Endothelial cell of umbilical vein (primary cell): ENCODE measurements around the gene FBXW7. TPM values are rescaled to one million over a fixed set of nuclear protein-coding genes. Genes with fewer than 3 reads are reported as not detected.
A peak's percentile ranks its signal among the peaks of the same experiment; 100 is the strongest.

ENCODE experiments used
- BruUV-seq: library from RNA; stranded (reverse); fragments of 400-500 nt; replicated peaks from 2 replicates; lab custom pipeline; 2021; lab: Mats Ljungman, UMichigan
- CTCF ChIA-PET: fragments of 300-600, 350-600 bp; sonication (Branson Sonifier 250); formaldehyde crosslinking; loops from one replicate; lab custom pipeline; 2021; ENCODE audit warnings: antibody characterized with exemption, inconsistent platforms; lab: Charles Lee
- POLR2A ChIA-PET: fragments of 300-600, 350-600 bp; sonication (Branson Sonifier 250); formaldehyde crosslinking; loops from one replicate; lab custom pipeline; 2021; ENCODE audit warnings: antibody characterized with exemption, inconsistent platforms; lab: Charles Lee
- DNase-seq: peaks from one replicate; pipeline ENCODE4 v3.0.0-alpha.2; 2011; ENCODE audit warnings: low read depth, low spot score
- FAIRE-seq: peaks from 2 replicates; lab custom pipeline; 2011; peaks lifted over from hg19 to GRCh38; lab: Jason Lieb, UNC
- H2AFZ ChIP-seq: 2 replicates; pipeline ENCODE4 v1.6.0; 2012; ENCODE audit warnings: low read depth, low read length, control low read depth, inconsistent platforms
- H3K27ac ChIP-seq: 2 replicates; pipeline ENCODE4 v1.5.1; 2011; ENCODE audit warnings: low read depth, mild to moderate bottlenecking, control low read depth, low read length, moderate library complexity; ENCODE audit not compliant: insufficient read depth
- H3K27me3 ChIP-seq, 2 experiments: 2 replicates each; pipeline versions ENCODE4 v1.6.0 to v1.6.1; 2011; ENCODE audit warnings: low read length in 2 of 2, mixed read lengths in 1 of 2; ENCODE audit not compliant: control insufficient read depth in 2 of 2, insufficient read depth in 2 of 2
- H3K36me3 ChIP-seq, 2 experiments: 2 replicates in 1 of 2; 3 replicates in 1 of 2; pipeline ENCODE4 v1.5.1; 2011; ENCODE audit warnings: low read length in 2 of 2, mild to moderate bottlenecking in 1 of 2, moderate library complexity in 1 of 2; ENCODE audit not compliant: control insufficient read depth in 2 of 2, insufficient read depth in 2 of 2; ENCODE audit errors: extremely low read depth in 1 of 2
- H3K4me1 ChIP-seq: 3 replicates; pipeline ENCODE4 v1.5.1; 2011; ENCODE audit warnings: mild to moderate bottlenecking, low read length; ENCODE audit not compliant: control insufficient read depth, insufficient read depth; ENCODE audit errors: extremely low read depth
- H3K4me2 ChIP-seq: 2 replicates; pipeline ENCODE4 v1.6.1; 2011; ENCODE audit warnings: low read length, control low read depth, mixed read lengths; ENCODE audit not compliant: insufficient read depth
- H3K4me3 ChIP-seq, 3 experiments: fragments of 200-600 bp in 1 of 3; sonication (generic), shearing (Covaris generic) in 1 of 3; replicated peaks in 1 of 3; 2 replicates each; pipeline ENCODE4 v1.5.1; 2011 to 2016; ENCODE audit warnings: control low read depth in 3 of 3, low read length in 3 of 3, mild to moderate bottlenecking in 2 of 3, inconsistent platforms in 1 of 3, low read depth in 1 of 3, moderate library complexity in 1 of 3; ENCODE audit not compliant: insufficient read depth in 1 of 3
- H3K79me2 ChIP-seq: 2 replicates; pipeline ENCODE4 v1.6.0; 2012; ENCODE audit warnings: low read length, inconsistent platforms; ENCODE audit not compliant: control insufficient read depth, insufficient read depth
- H3K9ac ChIP-seq: replicated peaks from 2 replicates; pipeline ENCODE3; 2011; ENCODE audit warnings: low read length, control low read depth; ENCODE audit not compliant: insufficient read depth; ENCODE audit errors: extremely low read depth
- H3K9me1 ChIP-seq: replicated peaks from 3 replicates; pipeline ENCODE4 v1.6.0; 2011; ENCODE audit warnings: mild to moderate bottlenecking, low read length; ENCODE audit not compliant: control insufficient read depth, insufficient read depth; ENCODE audit errors: extremely low read depth
- H3K9me3 ChIP-seq: replicated peaks from 2 replicates; pipeline ENCODE4 v1.5.1; 2012; ENCODE audit warnings: low read length, inconsistent platforms; ENCODE audit not compliant: control insufficient read depth, insufficient read depth
- H4K20me1 ChIP-seq: replicated peaks from 2 replicates; pipeline ENCODE3; 2011; ENCODE audit warnings: mild to moderate bottlenecking, low read length; ENCODE audit not compliant: control insufficient read depth, insufficient read depth; ENCODE audit errors: extremely low read depth
- CTCF ChIP-seq, 2 donors: IDR thresholded peaks; 1 replicate in 1 of 2; 2 replicates in 1 of 2; pipeline ENCODE4 v1.5.1; 2011; ENCODE audit warnings: low read length in 2 of 2, mild to moderate bottlenecking in 2 of 2, moderate library complexity in 2 of 2, control low read depth in 1 of 2, inconsistent platforms in 1 of 2, low read depth in 1 of 2; ENCODE audit not compliant: insufficient read depth in 1 of 2; ENCODE audit errors: extremely low read depth in 1 of 2
- EZH2 ChIP-seq: IDR thresholded peaks from 2 replicates; pipeline ENCODE4 v1.6.1; 2012; ENCODE audit warnings: borderline replicate concordance, low read depth, mild to moderate bottlenecking, moderate library complexity, low read length, inconsistent platforms; ENCODE audit not compliant: severe bottlenecking
- FOS ChIP-seq: IDR thresholded peaks from 2 replicates; pipeline ENCODE4 v1.6.1; 2011; ENCODE audit warnings: mild to moderate bottlenecking, low read length, moderate library complexity, borderline replicate concordance; ENCODE audit not compliant: insufficient read depth
- GATA2 ChIP-seq: IDR thresholded peaks from 2 replicates; pipeline ENCODE4 v1.7.0; 2011; ENCODE audit warnings: low read depth, mild to moderate bottlenecking, moderate library complexity, mixed read lengths, low read length; ENCODE audit not compliant: insufficient read length, insufficient read depth
- JUN ChIP-seq: IDR thresholded peaks from 2 replicates; pipeline ENCODE4 v1.6.1; 2011; ENCODE audit warnings: borderline replicate concordance, low read depth; ENCODE audit not compliant: insufficient read length, insufficient read depth
- MAX ChIP-seq: IDR thresholded peaks from 2 replicates; pipeline ENCODE4 v1.6.1; 2011; ENCODE audit not compliant: insufficient read depth, insufficient read length
- MYC ChIP-seq: IDR thresholded peaks from one replicate; pipeline ENCODE4 v1.6.1; 2011; ENCODE audit warnings: mild to moderate bottlenecking, low read depth, low read length
- POLR2A ChIP-seq: IDR thresholded peaks from 2 replicates; pipeline ENCODE4 v1.6.1; 2012; ENCODE audit warnings: low read depth, mild to moderate bottlenecking, control low read depth, low read length
- POLR2AphosphoS5 ChIP-seq: IDR thresholded peaks from 2 replicates; pipeline ENCODE4 v1.6.1; 2012; ENCODE audit warnings: low read depth, mild to moderate bottlenecking, control low read depth, low read length, moderate library complexity; ENCODE audit not compliant: insufficient read depth
- dilution Hi-C: fragments of 300-500 bp; cut with MboI; formaldehyde crosslinking; loops from one replicate; pipeline ENCODE4 v1.15.0; 2019; ENCODE audit warnings: low sequenced_read_pairs; ENCODE audit not compliant: extremely low pct_ligation_motif_present
- intact Hi-C: fragments of 100-400 bp; cut with micrococcal nuclease; formaldehyde crosslinking; loops from one replicate; pipeline ENCODE4 v1.10.0; 2022
- polyA plus RNA-seq, 4 experiments: library from polyadenylated mRNA; depleted of rRNA in 3 of 4; stranded (reverse) in 3 of 4; unstranded in 1 of 4; fragments of >200 nt; gene quantifications; 2 replicates each; pipeline versions ENCODE4 v1.2.1 to v1.2.3, GENCODE V29; 2011 to 2012; ENCODE audit warnings: missing spikeins in 1 of 4
- total RNA-seq: library from RNA; stranded (reverse); gene quantifications from 2 replicates; pipeline ENCODE4 v1.2.3, GENCODE V29; 2021

Gene FBXW7
- total and polyA plus RNA-seq, 2 donors (not counting 3 experiments of a cell fraction or from before 2014, with no cell fraction given) = 7.0 to 28.1 TPM

- CTCF ChIA-PET = interaction anchor here (1.4 to 4.5 kb wide), 3 partner anchors 10 to 14 kb away, joined by 3 to 40 read pairs (median 4); no protein-coding TSS in a partner anchor
- Histone ChIP-seq H3K36me3 (no peaks in the 10 kb centered on the region), H3K4me1 (peaks cover 22% of the 10 kb centered on the region), H3K4me2 (no peak overlapping the region), H3K27ac (no peak overlapping the region), H4K20me1 (no peaks in the 10 kb centered on the region), H3K79me2 (peaks cover 56% of the 10 kb centered on the region), H2AFZ (no peak overlapping the region), H3K9me3 (no peaks in the 10 kb centered on the region), H3K27me3 (no peaks in the 10 kb centered on the region), H3K4me3 (no peak overlapping the region), H3K9ac (no peak overlapping the region), H3K9me1 (no peaks in the 10 kb centered on the region)
- no peak for TF ChIP-seq JUN
- TF ChIP-seq FOS = peak; percentile 28
- TF ChIP-seq GATA2 = peak; percentile 4
- POLR2A ChIA-PET = interaction anchor here (0.7 to 1.4 kb wide), 2 partner anchors 15 to 21 kb away, joined by 4 read pairs; partner anchors contain the start of gene FBXW7
- no peak for FAIRE-seq
- no TSS peak for BruUV-seq
- intact Hi-C loops (no loop called here), dilution Hi-C loops (no loop called here)
- no peak for DNase-seq
Measured at GRCh38 chr4:152515678-152516077, 20.2 kb downstream of the FBXW7 start.

- Histone ChIP-seq H3K4me3 (no peak overlapping the region), H3K36me3 (no peaks in the 10 kb centered on the region), H3K27me3 (no peaks in the 10 kb centered on the region), H4K20me1 (no peaks in the 10 kb centered on the region), H3K4me2 (no peak overlapping the region), H3K9me3 (no peaks in the 10 kb centered on the region), H3K27ac (no peak overlapping the region), H2AFZ (no peak overlapping the region), H3K4me1 (peaks cover 22% of the 10 kb centered on the region), H3K79me2 (peaks cover 57% of the 10 kb centered on the region), H3K9me1 (no peaks in the 10 kb centered on the region), H3K9ac (no peak overlapping the region)
- FAIRE-seq (no peak), DNase-seq (no peak)
- dilution Hi-C loops (no loop called here), intact Hi-C loops (no loop called here)
- CTCF ChIA-PET = interaction anchor here (1.4 to 4.5 kb wide), 3 partner anchors 9 to 16 kb away, joined by 3 to 40 read pairs (median 9); no protein-coding TSS in a partner anchor
- no peak for TF ChIP-seq FOS
- TF ChIP-seq POLR2A = no peak
- TF ChIP-seq GATA2 = no peak
- no peak for TF ChIP-seq MAX
- TF ChIP-seq CTCF (IDR thresholded peaks at IDR 0.05; ENCODE audit: extremely low read depth in 1 of 2, insufficient read depth in 1 of 2, low read depth in 1 of 2, low read length in 2 of 2) = no peak
- TF ChIP-seq MYC = no peak
- TF ChIP-seq POLR2AphosphoS5 = no peak
- TF ChIP-seq JUN = no peak
- TF ChIP-seq EZH2 = no peak
- no TSS peak for BruUV-seq
- POLR2A ChIA-PET = no interaction called here
Measured at GRCh38 chr4:152514356-152514755, 21.5 kb downstream of the FBXW7 start.
